GM21526 (cell line): Measurements from ENCODE around the gene VEZT.
"Not testable (repeated sequence)": the region's sequence is repeated elsewhere in the genome, so short reads cannot be mapped to it uniquely, and the experiment has no call there.

Experiments
- ATAC-seq: cut with Tn5 transposase; IDR thresholded peaks from one replicate; pipeline ENCODE4 v1.9.1; 2021; ENCODE audit warnings: moderate library complexity; ENCODE audit not compliant: unreplicated experiment, low FRiP score

VEZT gene

GRCh38 chr12:95318071-95318545 is 100.5 kb downstream of the VEZT start:
- ATAC-seq: no peak

- no peak for ATAC-seq
Measured at GRCh38 chr12:95319694-95320331, 102.2 kb downstream of the VEZT start.

GRCh38 chr12:95321516-95322246 is 104.1 kb downstream of the VEZT start:
- no peak for ATAC-seq

- ATAC-seq: no peak
Measured at GRCh38 chr12:95322326-95322725, 104.7 kb downstream of the VEZT start.

- no peak for ATAC-seq
Measured at GRCh38 chr12:95323212-95323611, 105.6 kb downstream of the VEZT start.

- ATAC-seq: not testable (repeated sequence)
Measured at GRCh38 chr12:95324246-95324645, 106.6 kb downstream of the VEZT start.

GRCh38 chr12:95325501-95325900 is 107.9 kb downstream of the VEZT start:
- no peak for ATAC-seq

- no peak for ATAC-seq
Measured at GRCh38 chr12:95326445-95326844, 108.8 kb downstream of the VEZT start.

GRCh38 chr12:95326855-95327254 is 109.2 kb downstream of the VEZT start:
- ATAC-seq: no peak

GRCh38 chr12:95328708-95329107 is 111.1 kb downstream of the VEZT start:
- no peak for ATAC-seq

GRCh38 chr12:95335948-95336347 is 118.3 kb downstream of the VEZT start:
- ATAC-seq: no peak

GRCh38 chr12:95336387-95337067 is 118.9 kb downstream of the VEZT start:
- ATAC-seq: no peak

- ATAC-seq: no peak
Measured at GRCh38 chr12:95337146-95337545, 119.5 kb downstream of the VEZT start.

GRCh38 chr12:95339086-95339788 is 121.6 kb downstream of the VEZT start:
- no peak for ATAC-seq

GRCh38 chr12:95342008-95342407 is 124.4 kb downstream of the VEZT start:
- no peak for ATAC-seq

- ATAC-seq: no peak
Measured at GRCh38 chr12:95343461-95344230, 126.0 kb downstream of the VEZT start.

- no peak for ATAC-seq
Measured at GRCh38 chr12:95349291-95349690, 131.7 kb downstream of the VEZT start.

GRCh38 chr12:95351748-95352147 is 134.1 kb downstream of the VEZT start:
- no peak for ATAC-seq
